Epithelial cell of esophagus (primary cell): ENCODE data around the gene VIPAS39.

Experiments
- DNase-seq: peaks from one replicate; pipeline ENCODE4 v3.0.0; 2010; ENCODE audit warnings: low read depth
- H3K4me3 ChIP-seq: 2 replicates; pipeline ENCODE4 v1.5.1; 2011; ENCODE audit warnings: mild to moderate bottlenecking, low read length, control low read depth
- CTCF ChIP-seq: IDR thresholded peaks from 2 replicates; pipeline ENCODE4 v1.5.1; 2011; ENCODE audit warnings: low read depth, mild to moderate bottlenecking, low read length, control low read depth, inconsistent platforms; ENCODE audit not compliant: insufficient read depth; ENCODE audit errors: missing control alignments

The VIPAS39 gene

GRCh38 chr14:77495334-77495733 lies 37.9 kb upstream of the VIPAS39 start:
- no peak for TF ChIP-seq CTCF
- DNase-seq: no peak
- no peak overlapping the region for H3K4me3 ChIP-seq

- DNase-seq: no peak
- no peak for TF ChIP-seq CTCF
- H3K4me3 ChIP-seq: no peak overlapping the region
Observed at GRCh38 chr14:77491056-77491455, 33.7 kb upstream of the VIPAS39 start.

GRCh38 chr14:77490347-77490986 lies 33.1 kb upstream of the VIPAS39 start:
- H3K4me3 ChIP-seq: no peak overlapping the region
- DNase-seq: no peak
- no peak for TF ChIP-seq CTCF

GRCh38 chr14:77489041-77489440 lies 31.6 kb upstream of the VIPAS39 start:
- no peak overlapping the region for H3K4me3 ChIP-seq
- TF ChIP-seq CTCF: no peak
- DNase-seq: no peak

GRCh38 chr14:77488558-77488957 lies 31.2 kb upstream of the VIPAS39 start:
- H3K4me3 ChIP-seq: no peak overlapping the region
- no peak for DNase-seq
- TF ChIP-seq CTCF: no peak

GRCh38 chr14:77485901-77486678 lies 28.7 kb upstream of the VIPAS39 start:
- TF ChIP-seq CTCF: no peak
- peak; percentile 80 for DNase-seq
- no peak overlapping the region for H3K4me3 ChIP-seq
